Activated CD8-positive, alpha-beta memory T cell treated with anti-CD3 and anti-CD28 coated beads, Interleukin-2, amount 10 ng/mL, durations not matched to agents 7 days and 5 days (primary cell): Measurements from ENCODE around the gene CBLN3. TPM values are rescaled to one million over a fixed set of nuclear protein-coding genes. Genes with fewer than 3 reads are reported as not detected.

ENCODE experiments used
- ATAC-seq: fragments of 150-1000 bp; cut with Tn5 transposase; one replicate; pipeline ENCODE4 v1.10.0; 2021; ENCODE audit warnings: moderate library complexity
- CTCF ChIA-PET: fragments of 350-600 bp; sonication (Branson Sonifier 250); formaldehyde crosslinking; loops from one replicate; lab custom pipeline; 2021; ENCODE audit warnings: antibody characterized with exemption; lab: Charles Lee
- DNase-seq: peaks from one replicate; pipeline ENCODE4 v3.0.0-alpha.2; 2020
- H3K27ac Mint-ChIP-seq: one replicate; pipeline ENCODE4 v1.8.0; 2021; ENCODE audit warnings: mild to moderate bottlenecking, mixed read lengths
- H3K27me3 Mint-ChIP-seq: one replicate; pipeline ENCODE4 v1.8.0; 2021; ENCODE audit warnings: mixed read lengths
- H3K36me3 Mint-ChIP-seq: one replicate; pipeline ENCODE4 v1.8.0; 2021; ENCODE audit warnings: mild to moderate bottlenecking, mixed read lengths
- H3K4me1 Mint-ChIP-seq: one replicate; pipeline ENCODE4 v1.8.0; 2021; ENCODE audit warnings: mixed read lengths
- H3K4me3 Mint-ChIP-seq: one replicate; pipeline ENCODE4 v1.8.0; 2021; ENCODE audit warnings: mild to moderate bottlenecking, moderate library complexity, mixed read lengths
- H3K9me3 Mint-ChIP-seq: one replicate; pipeline ENCODE4 v1.8.0; 2022; ENCODE audit warnings: low read depth, mixed read lengths
- total RNA-seq, 2 experiments: library from RNA; stranded (reverse); gene quantifications; one replicate each; pipeline ENCODE4 v1.2.3, GENCODE V29; 2021

Gene CBLN3
- total RNA-seq, 2 experiments from 2014 or later = 5.0 to 7.1 TPM

GRCh38 chr14:24403294-24403998 lies 26.0 kb downstream of the CBLN3 start:
- ATAC-seq (no peak), DNase-seq (no peak)
- H3K36me3 Mint-ChIP-seq = no peaks in the 10 kb centered on the region
- H3K4me3 Mint-ChIP-seq = no peak overlapping the region
- H3K9me3 Mint-ChIP-seq = no peaks in the 10 kb centered on the region
- H3K27ac Mint-ChIP-seq = no peak overlapping the region
- CTCF ChIA-PET = interaction anchor here (1.4 to 2.6 kb wide), 2 partner anchors 28 to 70 kb away, joined by 4 to 9 read pairs; no protein-coding TSS in a partner anchor
- H3K27me3 Mint-ChIP-seq = peaks cover 44% of the 10 kb centered on the region
- peaks cover 3% of the 10 kb centered on the region for H3K4me1 Mint-ChIP-seq

GRCh38 chr14:24401810-24402702 lies 27.4 kb downstream of the CBLN3 start:
- DNase-seq (no peak), ATAC-seq (no peak)
- CTCF ChIA-PET = interaction anchor here (0.6 to 2.6 kb wide), 4 partner anchors 34 to 159 kb away, joined by 3 to 9 read pairs (median 3); no protein-coding TSS in a partner anchor
- Mint-ChIP-seq H3K36me3 (no peaks in the 10 kb centered on the region), H3K27ac (no peak overlapping the region), H3K27me3 (peaks cover 49% of the 10 kb centered on the region), H3K4me1 (peaks cover 3% of the 10 kb centered on the region), H3K4me3 (no peak overlapping the region), H3K9me3 (no peaks in the 10 kb centered on the region)

- no peak for DNase-seq
- H3K27ac Mint-ChIP-seq = no peak overlapping the region
- peaks cover 54% of the 10 kb centered on the region for H3K27me3 Mint-ChIP-seq
- peaks cover 9% of the 10 kb centered on the region for H3K4me1 Mint-ChIP-seq
- no peaks in the 10 kb centered on the region for H3K9me3 Mint-ChIP-seq
- ATAC-seq = no peak
- no peaks in the 10 kb centered on the region for H3K36me3 Mint-ChIP-seq
- H3K4me3 Mint-ChIP-seq = no peak overlapping the region
- CTCF ChIA-PET = interaction anchor here (0.8 to 1.5 kb wide), 6 partner anchors 19 to 68 kb away, joined by 3 read pairs; partner anchors contain the start of genes CBLN3 and KHNYN
These were observed 29.3 kb downstream of the CBLN3 start for GRCh38 chr14:24399999-24400718.

GRCh38 chr14:24399447-24399822 lies 30.0 kb downstream of the CBLN3 start:
- DNase-seq = no peak
- no peak overlapping the region for H3K4me3 Mint-ChIP-seq
- CTCF ChIA-PET = interaction anchor here (1.3 kb wide), 1 partner anchor 32 kb away, joined by 8 read pairs; no protein-coding TSS in a partner anchor

GRCh38 chr14:24398653-24399446 lies 30.6 kb downstream of the CBLN3 start, which contains the start of gene NYNRIN:
Gene NYNRIN (plus strand): TSS chr14:24399003. CDS start chr14:24399247, 244 bp downstream.
- DNase-seq (peak; percentile 51), ATAC-seq (peak; percentile 84)
- CTCF ChIA-PET = interaction anchor here (1.3 kb wide), 1 partner anchor 33 kb away, joined by 8 read pairs; no protein-coding TSS in a partner anchor
- H3K27me3 Mint-ChIP-seq = peaks cover 47% of the 10 kb centered on the region
- no peak within 1 kb of the TSS for H3K27ac Mint-ChIP-seq
- no peaks in the 10 kb centered on the region for H3K9me3 Mint-ChIP-seq
- peaks cover 9% of the 10 kb centered on the region for H3K4me1 Mint-ChIP-seq
- H3K36me3 Mint-ChIP-seq = no peaks in the 10 kb centered on the region
- no peak within 1 kb of the TSS for H3K4me3 Mint-ChIP-seq

More at GRCh38 chr14:24399447-24399822, 30.0 kb downstream of the CBLN3 start:
- H3K4me1 Mint-ChIP-seq = peaks cover 9% of the 10 kb centered on the region
- ATAC-seq = no peak
- H3K9me3 Mint-ChIP-seq = no peaks in the 10 kb centered on the region
- H3K27ac Mint-ChIP-seq = no peak overlapping the region
- H3K36me3 Mint-ChIP-seq = no peaks in the 10 kb centered on the region
- H3K27me3 Mint-ChIP-seq = peaks cover 50% of the 10 kb centered on the region

- Mint-ChIP-seq H3K4me1 (peaks cover 9% of the 10 kb centered on the region), H3K4me3 (no peak overlapping the region), H3K27me3 (peaks cover 43% of the 10 kb centered on the region), H3K27ac (no peak overlapping the region), H3K9me3 (no peaks in the 10 kb centered on the region), H3K36me3 (no peaks in the 10 kb centered on the region)
- ATAC-seq = no peak
- DNase-seq = no peak
- CTCF ChIA-PET = interaction anchor here (1.3 kb wide), 1 partner anchor 33 kb away, joined by 8 read pairs; no protein-coding TSS in a partner anchor
These were observed 31.2 kb downstream of the CBLN3 start for GRCh38 chr14:24398293-24398652.

- no peaks in the 10 kb centered on the region for H3K36me3 Mint-ChIP-seq
- ATAC-seq = no peak
These were observed 31.7 kb downstream of the CBLN3 start for GRCh38 chr14:24397639-24398292.

GRCh38 chr14:24395609-24396582 lies 33.6 kb downstream of the CBLN3 start:
- H3K4me1 Mint-ChIP-seq = peaks cover 9% of the 10 kb centered on the region
- H3K27ac Mint-ChIP-seq = no peak overlapping the region
- no peaks in the 10 kb centered on the region for H3K36me3 Mint-ChIP-seq
- no peak for ATAC-seq
- H3K9me3 Mint-ChIP-seq = no peaks in the 10 kb centered on the region
- H3K4me3 Mint-ChIP-seq = no peak overlapping the region
- no peak for DNase-seq
- CTCF ChIA-PET = interaction anchor here (1.1 to 2.6 kb wide), 4 partner anchors 9 to 62 kb away, joined by 3 to 8 read pairs (median 5); no protein-coding TSS in a partner anchor
- H3K27me3 Mint-ChIP-seq = peaks cover 39% of the 10 kb centered on the region

More at GRCh38 chr14:24397639-24398292, 31.7 kb downstream of the CBLN3 start:
- H3K27me3 Mint-ChIP-seq = peaks cover 38% of the 10 kb centered on the region
- DNase-seq = no peak
- CTCF ChIA-PET = interaction anchor here (1.8 to 2.6 kb wide), 2 partner anchors 34 to 64 kb away, joined by 7 to 8 read pairs; no protein-coding TSS in a partner anchor
- no peak overlapping the region for H3K4me3 Mint-ChIP-seq
- H3K27ac Mint-ChIP-seq = no peak overlapping the region
- no peaks in the 10 kb centered on the region for H3K9me3 Mint-ChIP-seq
- H3K4me1 Mint-ChIP-seq = peaks cover 9% of the 10 kb centered on the region

- H3K4me3 Mint-ChIP-seq = no peak overlapping the region
- ATAC-seq (no peak), DNase-seq (no peak)
- peaks cover 6% of the 10 kb centered on the region for H3K4me1 Mint-ChIP-seq
- peaks cover 41% of the 10 kb centered on the region for H3K27me3 Mint-ChIP-seq
- H3K27ac Mint-ChIP-seq = no peak overlapping the region
- CTCF ChIA-PET = no interaction called here
- no peaks in the 10 kb centered on the region for H3K9me3 Mint-ChIP-seq
- no peaks in the 10 kb centered on the region for H3K36me3 Mint-ChIP-seq
These were observed 35.2 kb downstream of the CBLN3 start for GRCh38 chr14:24394275-24394674.

GRCh38 chr14:24392325-24393091 lies 37.0 kb downstream of the CBLN3 start:
- ATAC-seq (no peak), DNase-seq (no peak)
- Mint-ChIP-seq H3K4me1 (peaks cover 6% of the 10 kb centered on the region), H3K27ac (no peak overlapping the region), H3K36me3 (no peaks in the 10 kb centered on the region), H3K9me3 (no peaks in the 10 kb centered on the region), H3K27me3 (peaks cover 54% of the 10 kb centered on the region), H3K4me3 (no peak overlapping the region)
- CTCF ChIA-PET = no interaction called here
